HCT116 (cell line): ENCODE measurements around the gene BCO2. TPM values are rescaled to one million over a fixed set of nuclear protein-coding genes. Genes with fewer than 3 reads are reported as not detected.

Experiments used
- ATAC-seq: fragments of 200-7000 bp; cut with Tn5 transposase; 2 replicates; pipeline ENCODE4 v1.9.1; 2020; ENCODE audit warnings: mild to moderate bottlenecking, moderate library complexity
- BruUV-seq: library from RNA; stranded (reverse); fragments of 400-500 nt; replicated peaks from 2 replicates; lab custom pipeline; 2021; lab: Mats Ljungman, UMichigan
- CTCF ChIA-PET: fragments of 300-600 bp; sonication (Branson Sonifier 250); formaldehyde crosslinking; loops from one replicate; lab custom pipeline; 2021; ENCODE audit warnings: antibody characterized with exemption; lab: Charles Lee
- POLR2A ChIA-PET: fragments of 300-600, 350-600 bp; sonication (Branson Sonifier 250); formaldehyde crosslinking; loops from one replicate; lab custom pipeline; 2021; ENCODE audit warnings: antibody characterized with exemption; lab: Charles Lee
- RAD21 ChIA-PET, 2 experiments: fragments of 300-600 bp; sonication (Branson Sonifier 250); formaldehyde crosslinking; loops; one replicate each; lab custom pipeline; 2023; ENCODE audit warnings: low total read pairs in 2 of 2; ENCODE audit not compliant: uncharacterized antibody in 2 of 2, unreplicated experiment in 2 of 2, low non-redundant PET in 1 of 2; lab: Charles Lee
- DNase-seq: peaks from one replicate; pipeline ENCODE4 v3.0.0-alpha.2; 2010; ENCODE audit warnings: low read depth, low spot score
- H2AFZ ChIP-seq: fragments of 200-600 bp; shearing (Covaris generic), sonication (generic); 2 replicates; pipeline ENCODE4 v1.6.1; 2017; ENCODE audit warnings: low read depth, mixed run types, mixed read lengths, antibody characterized with exemption, low read length; ENCODE audit not compliant: poor library complexity, severe bottlenecking
- H3K27ac ChIP-seq: 2 replicates; pipeline ENCODE4 v1.5.1; 2012; ENCODE audit warnings: low read depth, low read length
- H3K27me3 ChIP-seq: fragments of 200-600 bp; sonication (generic); 2 replicates; pipeline ENCODE4 v1.6.1; 2016; ENCODE audit warnings: mixed run types, low read length, mixed read lengths; ENCODE audit not compliant: insufficient read depth
- H3K36me3 ChIP-seq, 2 experiments: fragments of 200-500 bp in 1 of 2; fragments of 200-600 bp in 1 of 2; sonication (Bioruptor generic) in 1 of 2; sonication (generic) in 1 of 2; 2 replicates each; pipeline versions ENCODE4 v1.5.1 to v1.6.1; 2014 to 2016; ENCODE audit warnings: low read length in 2 of 2, inconsistent platforms in 1 of 2, mixed read lengths in 1 of 2, mixed run types in 1 of 2; ENCODE audit not compliant: insufficient read depth in 2 of 2, control insufficient read depth in 1 of 2
- H3K4me1 ChIP-seq, 2 experiments: fragments of 200-600 bp in 1 of 2; sonication (generic) in 1 of 2; 2 replicates each; pipeline versions ENCODE4 v1.5.1 to v1.6.1; 2012 to 2017; ENCODE audit warnings: low read length in 2 of 2, inconsistent platforms in 1 of 2, mild to moderate bottlenecking in 1 of 2, mixed read lengths in 1 of 2, mixed run types in 1 of 2, moderate library complexity in 1 of 2; ENCODE audit not compliant: insufficient read depth in 2 of 2, control insufficient read depth in 1 of 2
- H3K4me2 ChIP-seq: fragments of 200-600 bp; sonication (generic); 2 replicates; pipeline ENCODE4 v1.6.1; 2017; ENCODE audit warnings: mixed run types, low read length, mixed read lengths
- H3K4me3 ChIP-seq, 2 experiments: fragments of 200-600 bp in 1 of 2; sonication (generic) in 1 of 2; replicated peaks in 1 of 2; 2 replicates each; pipeline ENCODE4 v1.5.1; 2011 to 2016; ENCODE audit warnings: low read length in 2 of 2, control low read depth in 1 of 2, low read depth in 1 of 2, mild to moderate bottlenecking in 1 of 2, mixed read lengths in 1 of 2, mixed run types in 1 of 2
- H3K79me2 ChIP-seq: fragments of 200-600 bp; sonication (generic); 2 replicates; pipeline ENCODE4 v1.6.1; 2017; ENCODE audit warnings: mild to moderate bottlenecking, mixed run types, low read length, moderate library complexity, mixed read lengths; ENCODE audit not compliant: insufficient read depth
- H3K9ac ChIP-seq: fragments of 200-600 bp; sonication (generic); 2 replicates; pipeline ENCODE4 v1.6.1; 2016; ENCODE audit warnings: low read length, mixed read lengths
- H3K9me2 ChIP-seq: fragments of 200-600 bp; sonication (generic), shearing (Covaris generic); 2 replicates; pipeline ENCODE4 v1.6.1; 2017; ENCODE audit warnings: mixed run types, mild to moderate bottlenecking, moderate library complexity; ENCODE audit not compliant: insufficient read depth
- H3K9me3 ChIP-seq, 2 experiments: fragments of 200-500 bp in 1 of 2; fragments of 200-600 bp in 1 of 2; sonication (Bioruptor generic) in 1 of 2; sonication (generic) in 1 of 2; 2 replicates each; pipeline ENCODE4 v1.6.1; 2014 to 2017; ENCODE audit warnings: low read length in 2 of 2, mixed read lengths in 2 of 2, inconsistent platforms in 1 of 2, low read depth in 1 of 2, mild to moderate bottlenecking in 1 of 2, mixed run types in 1 of 2, moderate library complexity in 1 of 2; ENCODE audit not compliant: control insufficient read depth in 1 of 2, insufficient read depth in 1 of 2
- H4K20me1 ChIP-seq: fragments of 200-600 bp; sonication (generic), shearing (Covaris generic); 2 replicates; pipeline ENCODE4 v1.6.1; 2017; ENCODE audit warnings: mixed run types, mild to moderate bottlenecking, moderate library complexity; ENCODE audit not compliant: insufficient read depth
- CEBPB ChIP-seq: IDR thresholded peaks from 2 replicates; pipeline ENCODE4 v1.6.1; 2012; ENCODE audit warnings: low read depth
- EGR1 ChIP-seq: IDR thresholded peaks from 2 replicates; pipeline ENCODE4 v1.6.1; 2012; ENCODE audit warnings: low read depth
- EZH2 ChIP-seq: fragments of 200-600 bp; sonication (generic); IDR thresholded peaks from 2 replicates; pipeline ENCODE4 v1.6.1; 2017; ENCODE audit warnings: antibody characterized with exemption, mixed run types
- EZH2phosphoT487 ChIP-seq: fragments of 200-600 bp; IDR thresholded peaks from 2 replicates; pipeline ENCODE4 v1.6.1; 2018; ENCODE audit warnings: antibody characterized with exemption, borderline replicate concordance
- FOSL1 ChIP-seq: IDR thresholded peaks from 2 replicates; pipeline ENCODE4 v1.6.1; 2012; ENCODE audit warnings: low read depth
- JUND ChIP-seq: IDR thresholded peaks from 2 replicates; pipeline ENCODE4 v1.6.1; 2012
- MAX ChIP-seq: IDR thresholded peaks from 2 replicates; pipeline ENCODE4 v1.6.1; 2012
- POLR2A ChIP-seq: IDR thresholded peaks from 2 replicates; pipeline ENCODE4 v1.7.0; 2011; ENCODE audit warnings: borderline replicate concordance; ENCODE audit not compliant: insufficient read depth, insufficient read length; ENCODE audit errors: extremely low read depth
- TCF7L2 ChIP-seq: IDR thresholded peaks from 2 replicates; pipeline ENCODE4 v1.7.0; 2011; ENCODE audit warnings: borderline replicate concordance, inconsistent platforms; ENCODE audit not compliant: insufficient read depth, insufficient read length; ENCODE audit errors: extremely low read depth
- YY1 ChIP-seq: IDR thresholded peaks from 2 replicates; pipeline ENCODE4 v1.6.1; 2011; ENCODE audit warnings: low read length, low read depth, moderate library complexity, mild to moderate bottlenecking; ENCODE audit not compliant: insufficient replicate concordance; ENCODE audit errors: extremely low read depth
- ZNF274 ChIP-seq: fragments of 200-500 bp; sonication (Bioruptor generic); IDR thresholded peaks from 2 replicates; pipeline ENCODE4 v1.6.1; 2014; ENCODE audit warnings: mild to moderate bottlenecking, low read depth, low read length, inconsistent platforms
- intact Hi-C: fragments of 100-400 bp; cut with micrococcal nuclease; formaldehyde crosslinking; loops from 2 replicates; pipeline ENCODE4 v1.10.0; 2022
- total RNA-seq: library from RNA; stranded (reverse); gene quantifications from one replicate; pipeline ENCODE4 v1.2.1, GENCODE V29; 2021; ENCODE audit not compliant: unreplicated experiment
- TF ChIP-seq, protein P1 (sequence below): IDR thresholded peaks from 2 replicates; pipeline ENCODE4 v1.6.1; 2012; ENCODE audit warnings: low read depth
- TF ChIP-seq, protein P2 (sequence below): IDR thresholded peaks from 2 replicates; pipeline ENCODE4 v1.6.1; 2012

BCO2 gene
- total RNA-seq, 1 experiment from 2014 or later: 4.0 TPM

DNA sequence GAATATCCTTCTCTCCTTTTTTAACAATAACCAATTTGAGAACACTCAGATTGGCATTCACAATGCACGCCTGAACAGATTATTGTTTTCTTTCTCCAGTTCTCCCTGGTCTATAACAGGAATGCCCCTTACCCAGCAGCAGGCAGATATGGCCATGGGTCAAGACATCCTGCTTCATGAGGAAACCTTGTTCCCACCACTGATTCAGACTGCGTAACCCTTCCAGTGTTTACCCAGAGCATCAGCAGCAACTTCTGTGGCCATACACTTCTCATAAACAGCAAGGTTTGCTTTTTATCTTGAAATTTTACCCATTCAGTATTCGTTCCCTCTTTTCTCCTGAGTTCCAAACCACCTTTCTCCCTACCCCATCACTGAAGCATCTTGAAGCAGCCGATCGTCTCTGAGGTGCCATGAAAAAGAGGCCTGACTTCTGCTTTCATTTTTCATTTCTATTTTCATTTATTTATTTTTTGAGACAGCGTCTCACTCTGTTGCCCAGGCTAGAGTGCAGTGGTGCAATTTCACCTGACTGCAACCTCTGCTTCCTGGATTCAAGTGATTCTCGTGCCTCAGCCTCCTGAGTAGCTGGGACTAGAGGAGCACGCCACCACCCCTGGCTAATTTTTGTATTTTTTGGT, 60.6 kb downstream of the BCO2 start (continued):
- TF ChIP-seq, protein P1, sequence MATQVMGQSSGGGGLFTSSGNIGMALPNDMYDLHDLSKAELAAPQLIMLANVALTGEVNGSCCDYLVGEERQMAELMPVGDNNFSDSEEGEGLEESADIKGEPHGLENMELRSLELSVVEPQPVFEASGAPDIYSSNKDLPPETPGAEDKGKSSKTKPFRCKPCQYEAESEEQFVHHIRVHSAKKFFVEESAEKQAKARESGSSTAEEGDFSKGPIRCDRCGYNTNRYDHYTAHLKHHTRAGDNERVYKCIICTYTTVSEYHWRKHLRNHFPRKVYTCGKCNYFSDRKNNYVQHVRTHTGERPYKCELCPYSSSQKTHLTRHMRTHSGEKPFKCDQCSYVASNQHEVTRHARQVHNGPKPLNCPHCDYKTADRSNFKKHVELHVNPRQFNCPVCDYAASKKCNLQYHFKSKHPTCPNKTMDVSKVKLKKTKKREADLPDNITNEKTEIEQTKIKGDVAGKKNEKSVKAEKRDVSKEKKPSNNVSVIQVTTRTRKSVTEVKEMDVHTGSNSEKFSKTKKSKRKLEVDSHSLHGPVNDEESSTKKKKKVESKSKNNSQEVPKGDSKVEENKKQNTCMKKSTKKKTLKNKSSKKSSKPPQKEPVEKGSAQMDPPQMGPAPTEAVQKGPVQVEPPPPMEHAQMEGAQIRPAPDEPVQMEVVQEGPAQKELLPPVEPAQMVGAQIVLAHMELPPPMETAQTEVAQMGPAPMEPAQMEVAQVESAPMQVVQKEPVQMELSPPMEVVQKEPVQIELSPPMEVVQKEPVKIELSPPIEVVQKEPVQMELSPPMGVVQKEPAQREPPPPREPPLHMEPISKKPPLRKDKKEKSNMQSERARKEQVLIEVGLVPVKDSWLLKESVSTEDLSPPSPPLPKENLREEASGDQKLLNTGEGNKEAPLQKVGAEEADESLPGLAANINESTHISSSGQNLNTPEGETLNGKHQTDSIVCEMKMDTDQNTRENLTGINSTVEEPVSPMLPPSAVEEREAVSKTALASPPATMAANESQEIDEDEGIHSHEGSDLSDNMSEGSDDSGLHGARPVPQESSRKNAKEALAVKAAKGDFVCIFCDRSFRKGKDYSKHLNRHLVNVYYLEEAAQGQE: no peak
- TF ChIP-seq JUND (no peak), POLR2A (no peak), EGR1 (no peak), MAX (no peak), YY1 (no peak)
- TF ChIP-seq, protein P2, sequence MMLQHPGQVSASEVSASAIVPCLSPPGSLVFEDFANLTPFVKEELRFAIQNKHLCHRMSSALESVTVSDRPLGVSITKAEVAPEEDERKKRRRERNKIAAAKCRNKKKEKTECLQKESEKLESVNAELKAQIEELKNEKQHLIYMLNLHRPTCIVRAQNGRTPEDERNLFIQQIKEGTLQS: no peak

DNA sequence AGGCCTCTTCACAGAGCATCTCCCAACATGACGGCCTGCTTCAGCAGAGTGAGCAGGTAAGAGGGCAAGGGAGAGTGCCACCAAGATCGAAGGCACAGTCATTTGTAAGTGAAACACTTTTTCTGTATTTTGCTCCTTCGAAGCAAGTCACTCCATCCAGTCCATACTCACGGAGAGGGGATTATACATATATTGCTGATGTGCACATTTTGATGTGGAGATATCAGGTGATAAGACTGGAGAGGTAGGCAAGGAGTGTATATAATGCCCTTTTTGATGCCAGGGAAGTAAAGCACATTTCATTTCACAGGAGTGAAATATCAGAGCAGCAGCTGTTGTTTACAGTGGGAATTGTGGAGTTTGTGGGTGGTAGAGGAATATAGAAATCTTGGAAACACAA, 62.1 kb downstream of the BCO2 start:
- no peak for TF ChIP-seq ZNF274
- no peak for TF ChIP-seq EZH2phosphoT487
- no peak for TF ChIP-seq CEBPB
- no peak for TF ChIP-seq TCF7L2
- no peak for TF ChIP-seq MAX
- TF ChIP-seq FOSL1: no peak
- TF ChIP-seq EZH2: no peak
- no peaks in the 10 kb centered on the region for H4K20me1 ChIP-seq
- no peak overlapping the region for H3K27ac ChIP-seq
- H2AFZ ChIP-seq: no peak overlapping the region
- H3K9me2 ChIP-seq: no peaks in the 10 kb centered on the region
- no peak overlapping the region for H3K4me2 ChIP-seq
- intact Hi-C loops: no loop called here
- ChIA-PET POLR2A (no interaction called here), RAD21 (no interaction called here), CTCF (no interaction called here)
- peaks cover 7% of the 10 kb centered on the region; the same call in 1 of the 2 replicates for H3K79me2 ChIP-seq
- H3K4me1 ChIP-seq: no peaks in the 10 kb centered on the region
- no peak overlapping the region for H3K9ac ChIP-seq
- no peak overlapping the region for H3K4me3 ChIP-seq
- DNase-seq (no peak), ATAC-seq (no peak)
- no TSS peak for BruUV-seq
- no peaks in the 10 kb centered on the region for H3K9me3 ChIP-seq
- H3K27me3 ChIP-seq: no peaks in the 10 kb centered on the region
- peaks cover 9 to 23% of the 10 kb centered on the region in 2 experiments; a peak in 3 of 4 replicates for H3K36me3 ChIP-seq
